SW480 (cell line): ENCODE results near the gene HAUS3.
"Not testable (repeated sequence)": the region's sequence is repeated elsewhere in the genome, so short reads cannot be mapped to it uniquely, and the experiment has no call there.

Experiments
- DNase-seq: peaks from one replicate; pipeline ENCODE4 v3.0.0-alpha.2; 2016; ENCODE audit warnings: low spot score

HAUS3 gene

DNA sequence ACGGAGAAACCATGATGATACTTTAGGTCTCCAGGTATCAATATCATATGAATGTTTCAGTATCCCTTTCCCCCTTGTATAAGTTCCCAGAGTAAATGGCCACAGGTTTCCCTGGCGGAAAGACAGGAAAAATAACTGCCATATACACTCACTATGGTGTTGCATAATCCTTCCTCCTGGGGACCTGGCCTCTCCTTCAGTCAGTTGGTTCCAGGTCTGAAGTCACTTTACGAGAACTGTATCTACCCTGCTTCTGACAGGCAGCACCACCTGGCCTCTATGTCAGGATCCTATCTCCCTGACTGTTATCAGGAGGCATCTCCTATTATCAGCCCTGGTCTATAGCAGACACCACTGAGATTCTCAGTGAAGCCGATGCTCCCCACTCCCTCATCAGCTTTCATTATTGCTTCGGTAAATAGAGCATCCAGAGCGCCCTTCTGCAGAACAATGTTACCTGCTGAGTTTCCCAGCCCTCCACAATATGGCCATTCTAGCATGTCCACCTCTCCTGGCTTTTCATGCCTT, 22.6 kb downstream of the HAUS3 start:
- DNase-seq: no peak

DNA sequence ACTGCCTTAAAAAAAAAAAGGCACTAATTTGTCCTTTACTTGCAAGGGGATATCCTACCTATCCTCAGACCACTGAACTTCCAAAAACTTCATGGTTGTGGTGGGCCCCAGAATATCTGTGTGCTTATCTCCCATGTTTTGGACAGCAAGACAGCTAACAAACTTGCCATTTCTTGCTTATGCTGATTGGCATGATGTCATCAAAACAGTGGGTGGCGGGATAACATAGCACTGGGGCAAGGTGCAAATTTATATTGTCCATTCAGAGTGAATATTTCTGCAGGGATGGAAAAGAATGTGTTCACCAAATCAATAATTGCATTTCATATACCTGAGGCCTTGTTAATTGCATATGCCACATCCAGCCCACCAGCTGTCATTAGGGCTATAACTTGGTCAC, 23.5 kb downstream of the HAUS3 start:
- DNase-seq: no peak

DNA sequence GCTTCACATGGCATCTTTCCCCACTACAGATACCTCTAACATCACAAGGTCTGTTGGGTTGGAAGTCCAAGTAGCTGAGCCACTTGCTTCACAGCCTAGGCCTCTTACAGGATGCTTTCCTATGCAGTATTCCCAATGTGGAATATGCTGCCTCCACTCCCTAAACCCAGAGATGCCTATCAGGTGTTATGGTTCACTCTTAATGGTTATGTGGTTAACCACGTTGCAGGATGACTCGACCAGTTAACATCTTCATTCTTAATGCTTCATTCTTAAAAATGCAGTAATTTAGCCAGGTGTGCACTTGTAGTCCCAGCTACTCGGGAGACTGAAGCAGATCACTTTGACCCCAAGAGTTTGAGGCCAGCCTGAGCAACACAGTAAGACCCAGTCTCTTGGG, 24.2 kb downstream of the HAUS3 start:
- DNase-seq: peak; percentile 66

DNA sequence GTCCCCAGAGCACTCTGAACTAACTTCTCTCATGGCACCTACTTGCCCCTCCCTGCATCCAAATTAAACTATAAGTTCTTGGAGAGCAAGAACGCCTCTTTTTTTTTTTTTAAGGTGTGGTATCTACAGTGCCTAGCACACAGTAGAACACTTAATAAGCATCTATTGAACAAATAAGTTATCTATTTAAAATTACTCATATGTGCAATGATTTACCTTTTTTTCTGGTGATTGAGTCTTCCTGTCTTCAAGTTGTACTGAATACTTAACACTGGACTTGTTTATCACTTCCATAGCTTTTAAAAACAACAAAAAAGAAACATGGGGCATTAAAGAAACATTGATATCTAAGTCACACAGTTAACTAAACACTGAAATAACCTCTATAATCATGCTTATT, 29.1 kb downstream of the HAUS3 start:
- no peak for DNase-seq

DNA sequence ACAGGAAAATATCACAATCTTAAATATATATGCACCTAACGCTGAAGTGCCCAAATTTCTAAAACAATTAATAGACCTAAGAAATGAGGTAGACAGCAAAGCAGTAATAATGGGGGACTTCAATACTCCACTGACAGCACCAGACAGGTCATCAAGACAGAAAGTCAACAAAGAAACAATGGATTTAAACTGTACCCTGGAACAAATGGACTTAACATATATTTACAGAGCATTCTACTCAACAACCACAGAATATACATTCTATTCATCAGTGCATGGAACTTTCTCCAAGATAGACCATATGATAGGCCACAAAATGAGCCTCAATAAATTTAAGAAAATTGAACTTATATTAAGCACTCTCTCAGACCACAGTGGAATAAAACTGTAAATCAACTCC, 39.1 kb downstream of the HAUS3 start:
- DNase-seq: not testable (repeated sequence)

DNA sequence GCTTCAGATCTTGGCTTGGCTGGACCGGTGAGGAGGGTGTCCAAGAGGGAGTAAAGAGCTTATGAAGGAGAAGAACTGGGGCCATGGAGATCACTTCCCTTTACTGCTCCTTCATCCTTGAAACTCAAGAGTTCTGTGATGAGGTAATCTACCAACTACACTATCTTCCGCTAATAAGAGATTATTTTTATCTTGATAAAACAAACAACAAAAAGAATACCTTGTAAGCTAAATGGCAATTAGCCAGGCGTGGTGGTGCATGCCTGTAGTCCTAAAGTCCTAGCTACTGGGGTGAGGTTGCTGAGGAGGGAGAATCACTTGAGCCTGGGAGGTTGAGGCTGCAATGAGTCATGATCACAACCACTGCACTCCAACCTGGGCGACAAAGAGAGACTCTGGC, 47.4 kb downstream of the HAUS3 start:
- DNase-seq: no peak

DNA sequence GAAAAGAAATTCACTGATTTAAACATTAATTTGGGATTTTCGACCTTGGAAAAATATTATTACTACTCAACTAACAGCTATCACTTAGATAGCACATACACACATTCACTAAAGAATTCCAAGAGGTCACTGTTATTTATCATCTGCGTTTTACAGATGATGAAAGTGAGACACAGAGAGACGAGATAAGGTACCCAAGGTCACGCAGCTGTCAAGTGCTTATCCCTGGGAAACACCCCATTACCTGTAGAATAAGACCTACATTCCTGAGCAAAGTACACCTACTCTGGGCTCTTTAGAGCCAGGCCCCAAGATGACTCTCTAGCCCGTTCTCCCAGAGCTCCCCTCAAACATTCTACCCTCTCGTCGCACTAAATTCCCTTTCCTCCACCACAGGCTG, 48.6 kb downstream of the HAUS3 start:
- DNase-seq: no peak

DNA sequence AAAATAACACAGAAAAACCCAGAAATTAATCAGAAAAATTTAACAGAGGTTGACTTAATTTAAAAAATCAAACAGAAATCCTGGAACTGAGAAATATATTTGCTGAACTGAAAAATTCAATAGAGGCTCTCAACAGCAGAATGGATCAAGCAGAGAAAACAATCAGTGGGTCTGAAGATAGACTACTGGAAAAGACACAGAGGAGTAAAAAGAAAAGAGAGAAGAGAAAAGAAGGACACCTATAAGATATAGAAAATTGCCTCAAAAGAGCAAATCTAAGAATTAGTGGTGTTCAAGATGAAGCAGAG, 55.1 kb downstream of the HAUS3 start:
- no peak for DNase-seq

DNA sequence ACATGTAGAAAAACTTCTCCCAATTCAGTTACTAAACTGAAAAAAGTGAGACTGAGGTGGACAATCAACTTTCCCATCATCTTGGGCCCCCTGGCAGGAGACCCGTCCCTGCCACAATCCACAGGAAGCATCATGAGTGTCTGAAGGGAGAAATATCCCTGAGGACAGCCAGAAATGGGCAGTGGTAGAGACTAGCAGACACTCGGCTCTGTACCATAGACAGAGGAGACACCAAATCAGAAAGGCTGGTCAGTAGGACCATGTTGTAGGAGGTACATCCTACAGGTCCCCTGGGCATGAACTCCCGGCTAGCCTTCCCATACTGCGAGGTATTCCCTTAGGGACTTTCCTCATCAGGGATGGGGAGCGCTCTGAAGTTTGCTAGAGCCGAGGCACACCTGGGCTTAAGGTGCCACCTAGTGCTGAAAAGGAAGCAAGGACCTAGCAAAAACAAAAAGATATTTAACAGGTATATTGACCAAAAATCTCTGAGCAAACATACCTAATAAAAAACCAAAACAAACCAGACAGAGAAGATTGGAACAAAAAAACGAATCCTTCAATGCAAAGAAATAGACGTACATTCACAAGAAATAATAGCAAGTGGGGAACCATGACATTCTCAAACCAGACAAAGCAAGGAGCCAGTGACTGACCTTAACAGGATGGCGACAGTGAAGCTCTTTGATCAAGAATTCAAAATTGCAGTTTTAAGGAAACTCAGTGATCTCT, 55.6 kb downstream of the HAUS3 start:
- DNase-seq: peak; percentile 73

DNA sequence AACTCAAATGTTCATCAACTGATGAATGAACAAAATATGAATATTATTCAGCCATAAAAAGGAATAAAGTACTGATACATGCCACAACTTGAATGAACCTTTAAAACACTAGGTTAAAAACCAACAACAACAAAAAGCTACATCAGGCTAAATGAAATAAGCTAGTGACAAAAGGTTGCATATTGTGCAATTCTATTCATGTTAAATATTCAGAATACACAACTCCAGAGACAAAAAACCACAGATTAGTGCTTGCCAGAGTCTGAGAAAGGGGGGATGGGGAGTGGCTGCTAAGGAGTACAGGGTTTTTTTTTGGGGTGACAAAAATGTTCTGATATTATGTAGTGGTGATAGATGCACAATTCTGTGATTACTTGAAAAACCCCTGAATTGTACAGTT, 58.5 kb downstream of the HAUS3 start:
- no peak for DNase-seq

DNA sequence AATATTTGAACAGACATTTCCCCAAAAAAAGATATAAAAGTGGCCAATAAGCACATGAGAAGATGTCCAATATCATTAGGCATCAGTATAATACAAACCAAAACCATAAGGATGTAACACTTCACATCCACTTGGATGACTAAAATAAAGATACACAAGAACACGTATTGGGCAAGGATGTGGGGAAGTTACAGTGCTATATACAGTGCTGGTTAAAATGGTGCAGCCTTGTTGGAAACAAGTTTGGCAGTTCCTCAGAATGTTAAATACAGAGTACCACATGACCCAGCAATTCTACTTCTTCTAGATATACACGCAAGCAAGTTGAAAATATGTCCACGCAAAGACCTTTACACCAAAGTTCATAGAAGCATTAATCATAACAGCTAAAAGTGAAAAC, 58.9 kb downstream of the HAUS3 start:
- DNase-seq: no peak

DNA sequence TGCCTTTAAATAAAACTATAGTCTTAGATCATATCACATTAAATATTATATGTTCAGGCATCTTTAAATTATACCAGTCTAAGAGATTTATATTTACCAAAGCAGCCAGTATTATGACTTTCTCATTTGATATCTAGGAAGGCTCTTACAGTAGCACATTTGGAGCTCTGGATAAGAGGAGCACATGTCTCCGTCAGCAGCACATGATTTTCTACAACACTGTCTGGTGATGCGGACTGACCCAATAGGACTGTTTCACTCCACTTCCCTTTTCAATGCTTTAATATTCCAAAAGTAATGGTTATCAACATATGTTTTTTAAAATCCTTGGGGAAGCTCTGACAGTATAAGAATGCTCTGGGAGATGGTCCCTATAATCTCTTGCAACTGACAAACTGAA, 61.5 kb downstream of the HAUS3 start:
- DNase-seq: no peak

DNA sequence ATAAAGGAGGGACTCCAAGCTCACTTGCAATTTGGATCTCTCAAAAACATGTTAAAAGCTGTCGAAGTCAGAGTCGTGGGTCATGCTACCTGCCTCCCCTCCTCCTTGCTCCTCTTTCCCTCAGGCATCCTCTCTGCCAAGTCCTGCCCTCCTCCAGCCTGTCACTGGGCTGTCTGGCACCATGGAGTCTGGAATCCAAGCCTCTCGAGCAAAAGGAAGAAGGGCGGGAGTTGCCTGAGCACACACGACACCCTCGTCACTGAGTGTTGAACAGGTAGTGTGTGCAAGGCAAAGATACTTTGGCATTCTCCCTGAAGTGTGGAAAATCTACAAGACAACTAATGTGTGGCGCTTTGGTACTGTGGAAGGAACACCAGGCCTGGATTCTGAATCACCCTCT, 62.2 kb downstream of the HAUS3 start:
- no peak for DNase-seq

DNA sequence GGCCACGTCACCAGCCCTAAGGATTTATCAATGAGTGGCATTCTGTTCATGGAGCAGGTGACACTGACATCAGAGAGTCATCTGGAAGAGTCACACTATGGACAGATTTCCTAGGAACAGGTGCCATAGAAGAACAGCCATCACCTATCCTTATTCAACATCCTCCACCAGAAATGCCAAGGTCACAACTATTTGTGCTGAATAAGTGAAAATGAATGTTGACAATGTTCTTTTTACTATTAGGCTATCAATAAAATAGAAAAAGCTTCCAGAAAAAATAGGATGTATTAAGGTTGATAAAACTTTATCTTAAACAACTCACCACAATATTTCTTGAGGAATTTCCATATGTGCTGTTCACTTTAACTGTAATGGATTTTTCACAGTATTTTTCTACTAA, 62.9 kb downstream of the HAUS3 start:
- DNase-seq: no peak
